Activated CD4-positive, alpha-beta T cell treated with anti-CD3 and anti-CD28 coated beads, Interleukin-2, amount 50 U/mL, for 24 hours (primary cell): ENCODE measurements around the gene KNTC1.
"Not testable (repeated sequence)": the region's sequence is repeated elsewhere in the genome, so short reads cannot be mapped to it uniquely, and the experiment has no call there.

Experiments
- DNase-seq, 2 donors: peaks; one replicate each; pipeline ENCODE4 v3.0.0-alpha.2; 2020; ENCODE audit warnings: low read depth in 1 of 2, low spot score in 1 of 2

KNTC1 gene

DNA sequence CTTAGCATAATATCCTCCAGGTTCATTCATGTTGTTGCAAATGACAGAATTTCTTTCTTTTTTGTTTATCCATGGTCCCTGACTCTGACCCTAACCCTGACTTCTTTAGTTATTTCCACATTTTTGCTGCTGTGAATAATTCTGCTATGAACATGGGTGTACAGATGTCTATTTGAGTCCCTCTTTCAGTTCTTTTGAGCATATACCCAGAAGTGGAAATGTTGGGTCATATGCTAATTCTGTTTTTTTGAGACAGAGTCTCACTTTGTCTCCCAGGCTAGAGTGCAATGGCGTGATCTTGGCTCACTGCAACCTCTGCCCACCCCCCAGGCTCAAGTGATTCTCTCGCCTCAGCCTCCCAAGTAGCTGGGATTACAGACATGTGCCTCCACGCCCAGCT is 33.1 kb downstream of the KNTC1 start:
- no peak for DNase-seq

DNA sequence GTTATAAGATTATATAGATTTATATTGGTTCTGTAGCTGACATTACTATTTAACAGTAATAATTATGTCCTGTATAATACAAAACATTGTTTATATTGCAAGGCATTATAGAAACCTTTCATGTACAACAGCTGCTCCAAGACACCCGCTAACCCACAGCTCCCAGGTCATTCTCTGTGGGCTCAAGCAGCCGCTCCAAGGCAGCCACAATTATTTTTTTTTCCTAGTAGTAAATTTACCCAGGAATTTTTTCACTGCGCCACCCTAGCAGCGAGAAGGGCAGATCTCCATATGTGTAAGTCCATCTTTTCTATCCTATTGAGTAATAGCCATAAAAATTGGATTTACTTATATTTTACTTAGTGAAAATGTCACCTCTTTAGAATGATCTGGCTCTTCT is 36.3 kb downstream of the KNTC1 start:
- DNase-seq: no peak

DNA sequence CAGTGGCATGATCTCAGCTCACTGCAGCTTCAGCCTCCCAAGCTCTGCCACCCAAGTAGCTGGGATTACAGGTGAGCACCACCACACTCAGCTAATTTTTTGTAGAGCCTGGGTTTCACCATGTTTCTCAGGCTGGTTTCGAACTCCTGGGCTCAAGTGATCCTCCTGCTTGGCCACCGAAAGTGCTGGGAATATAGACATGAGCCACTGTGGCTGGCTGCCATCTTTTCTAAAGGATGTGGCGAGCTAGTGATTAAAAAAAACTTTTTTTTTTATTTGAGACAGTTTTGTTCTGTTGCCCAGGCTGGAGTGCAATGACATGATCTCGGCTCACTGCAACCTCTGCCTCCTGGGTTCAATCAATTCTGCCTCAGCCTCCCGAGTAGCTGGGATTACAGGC is 39.8 kb downstream of the KNTC1 start:
- not testable (repeated sequence) for DNase-seq

DNA sequence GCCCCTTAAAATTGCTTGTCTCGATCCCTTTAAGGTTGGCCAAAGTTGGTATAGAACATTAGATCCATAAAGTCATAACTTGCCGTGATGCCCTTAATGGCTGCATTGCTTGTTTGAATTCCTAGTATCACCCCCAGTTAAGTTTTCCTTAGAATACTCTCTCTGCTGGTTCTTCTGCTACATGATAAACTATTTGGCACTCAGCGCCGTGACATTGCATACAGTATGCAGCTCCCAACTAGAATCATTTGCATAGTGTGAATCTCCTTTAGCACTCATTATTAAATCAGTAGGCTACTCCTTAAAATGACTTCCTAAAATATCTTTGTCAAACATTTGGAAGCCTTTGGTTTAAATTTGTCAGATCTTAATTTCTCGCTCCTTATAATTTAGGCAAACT is 42.2 kb downstream of the KNTC1 start:
- no peak for DNase-seq

DNA sequence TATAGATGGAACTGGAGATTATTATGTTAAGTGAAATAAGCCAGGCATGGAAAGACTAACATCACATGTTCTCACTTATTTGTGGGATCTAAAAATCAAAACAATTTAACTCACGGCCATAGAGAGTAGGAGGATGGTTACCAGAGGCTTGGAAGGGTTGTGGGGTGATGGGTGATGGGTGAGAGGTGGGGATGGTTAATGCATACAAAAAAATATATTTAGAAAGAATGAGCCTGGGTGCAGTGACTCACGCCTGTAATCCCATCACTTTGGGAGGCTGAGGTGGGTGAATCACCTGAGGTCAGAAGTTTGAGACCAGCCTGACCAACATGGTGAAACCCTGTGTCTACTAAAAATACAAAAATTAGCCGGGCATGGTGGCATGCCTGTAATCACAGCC is 43.0 kb downstream of the KNTC1 start:
- DNase-seq: not testable (repeated sequence)

DNA sequence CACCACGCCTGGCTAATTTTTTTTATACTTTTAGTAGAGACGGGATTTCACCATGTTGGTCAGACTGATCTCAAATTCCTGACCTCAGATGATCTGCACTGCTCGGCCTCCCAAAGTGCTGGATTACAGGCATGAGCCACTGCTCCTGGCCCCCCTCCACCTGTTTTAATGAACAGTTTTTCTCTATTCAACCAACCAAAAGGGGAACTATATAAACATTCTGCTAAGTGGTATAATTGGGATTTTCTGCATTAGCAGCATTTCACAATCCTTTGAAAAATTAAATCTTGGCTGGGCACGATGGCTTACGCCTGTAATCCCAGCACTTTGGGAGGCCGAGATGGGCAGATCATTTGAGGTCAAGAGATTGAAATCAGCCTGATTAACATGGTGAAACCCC is 44.8 kb downstream of the KNTC1 start:
- DNase-seq: no peak

DNA sequence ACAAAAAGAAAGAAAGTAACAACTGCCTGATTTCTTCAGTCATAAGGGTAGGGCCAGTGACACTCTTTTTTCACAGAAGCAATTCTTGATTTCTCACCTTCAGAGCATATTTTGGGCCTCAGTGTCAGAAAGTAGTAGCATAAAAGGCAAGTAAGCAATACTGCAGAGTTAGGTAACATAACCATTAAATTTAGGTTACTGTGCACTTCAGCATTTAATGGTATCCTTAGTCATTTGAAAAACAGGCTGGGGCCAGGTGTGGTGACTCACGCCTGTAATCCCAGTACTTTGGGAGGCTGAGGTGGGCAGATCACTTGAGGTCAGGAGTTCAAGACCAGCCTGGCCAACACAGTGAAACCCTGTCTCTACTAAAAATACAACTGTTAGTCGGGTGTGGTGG is 56.2 kb downstream of the KNTC1 start:
- DNase-seq: not testable (repeated sequence)

DNA sequence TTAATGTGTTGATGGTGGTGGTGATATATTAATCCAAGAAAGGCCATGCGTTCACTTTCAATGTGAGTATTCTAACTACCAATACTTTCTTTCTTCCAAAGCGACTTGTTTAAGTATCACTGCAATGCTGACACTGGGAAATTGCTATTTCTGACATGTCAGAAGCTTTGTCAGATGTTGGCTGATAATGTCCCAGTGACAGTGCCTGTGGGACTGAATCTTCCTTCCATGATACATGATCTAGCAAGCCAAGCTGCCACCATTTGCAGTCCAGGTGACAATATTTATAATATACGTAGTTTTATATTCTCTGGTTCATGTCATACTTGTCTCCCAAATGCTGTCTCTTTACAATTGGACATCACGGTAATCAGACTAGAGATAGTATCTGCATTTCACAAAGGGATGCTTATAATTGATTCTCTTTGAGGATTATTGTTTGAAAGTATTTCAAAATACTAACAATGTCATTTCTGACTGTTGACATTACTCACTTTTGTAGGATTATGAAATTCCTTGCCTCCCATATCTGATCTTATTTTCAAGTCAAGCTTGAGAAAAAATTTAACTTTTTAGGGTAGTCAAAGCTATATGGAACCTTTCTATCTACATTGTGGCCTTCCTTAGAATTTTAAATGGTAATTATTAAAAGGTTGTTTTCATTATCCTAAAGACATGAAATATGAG is 57.3 kb downstream of the KNTC1 start:
- DNase-seq: no peak

DNA sequence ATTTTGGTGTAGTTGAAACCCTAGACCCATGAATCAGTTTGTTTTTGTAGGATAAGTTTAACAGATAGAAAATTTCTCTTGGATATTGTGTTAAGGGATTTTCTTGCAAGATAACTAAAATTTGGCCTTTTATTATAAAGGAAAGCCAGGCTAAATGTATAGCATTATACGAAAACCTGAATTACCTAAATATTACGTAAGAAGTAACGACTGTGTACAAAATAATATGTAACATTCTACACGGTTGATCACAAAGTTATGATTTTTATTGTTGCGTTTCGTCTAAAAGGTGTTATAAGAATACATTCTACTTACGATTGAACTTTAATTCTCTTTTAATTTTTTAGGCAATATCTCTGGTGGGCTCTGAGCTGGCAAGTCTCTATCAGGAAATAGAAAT is 63.9 kb downstream of the KNTC1 start:
- DNase-seq: no peak

DNA sequence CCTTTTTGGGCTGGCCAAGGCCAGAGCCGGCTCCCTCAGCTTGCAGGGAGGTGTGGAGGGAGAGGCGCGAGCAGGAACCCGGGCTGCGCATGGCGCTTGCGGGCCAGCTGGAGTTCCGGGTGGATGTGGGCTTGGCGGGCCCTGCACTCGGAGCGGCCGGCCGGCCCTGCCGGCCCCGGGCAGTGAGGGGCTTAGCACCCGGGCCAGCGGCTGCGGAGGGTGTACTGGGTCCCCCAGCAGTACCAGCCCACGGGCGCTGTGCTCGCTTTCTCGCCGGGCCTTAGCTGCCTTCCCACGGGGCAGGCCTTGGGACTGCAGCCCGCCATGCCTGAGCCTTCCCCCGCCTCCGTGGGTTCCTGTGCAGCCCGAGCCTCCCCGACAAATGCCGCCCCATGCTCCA is 64.9 kb downstream of the KNTC1 start:
- not testable (repeated sequence) for DNase-seq

DNA sequence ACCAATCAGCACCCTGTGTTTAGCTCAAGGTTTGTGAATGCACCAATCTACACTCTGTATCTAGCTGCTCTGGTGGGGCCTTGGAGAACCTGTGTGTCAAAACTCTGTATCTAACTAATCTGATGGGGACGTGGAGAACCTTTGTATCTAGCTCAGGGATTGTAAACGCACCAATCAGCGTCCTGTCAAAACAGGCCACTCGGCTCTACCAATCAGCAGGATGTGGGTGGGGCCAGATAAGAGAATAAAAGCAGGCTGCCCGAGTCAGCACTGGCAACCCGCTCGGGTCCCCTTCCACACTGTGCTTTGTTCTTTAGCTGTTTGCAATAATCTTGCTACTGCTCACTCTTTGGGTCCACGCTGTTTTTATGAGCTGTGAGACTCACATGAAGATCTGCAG is 65.5 kb downstream of the KNTC1 start:
- not testable (repeated sequence) for DNase-seq

DNA sequence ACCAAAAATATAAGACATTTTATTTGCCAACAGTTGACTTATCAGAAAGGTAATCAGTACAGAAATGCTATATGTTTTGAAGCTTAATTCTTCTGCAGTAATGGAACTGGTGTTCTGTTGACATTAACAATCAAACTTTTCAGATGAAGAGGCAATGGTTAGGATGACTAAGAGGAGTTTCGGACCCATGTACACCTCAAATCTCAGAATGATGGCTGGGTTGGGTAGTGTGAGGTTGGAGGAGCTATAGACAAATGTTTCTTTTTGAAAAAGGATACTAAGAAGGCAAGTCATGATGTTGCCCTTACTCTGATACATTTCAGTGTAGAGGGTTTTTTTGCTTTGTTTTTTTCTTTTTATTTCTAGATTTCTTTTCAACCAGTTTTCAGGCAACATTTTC is 66.9 kb downstream of the KNTC1 start:
- no peak for DNase-seq

DNA sequence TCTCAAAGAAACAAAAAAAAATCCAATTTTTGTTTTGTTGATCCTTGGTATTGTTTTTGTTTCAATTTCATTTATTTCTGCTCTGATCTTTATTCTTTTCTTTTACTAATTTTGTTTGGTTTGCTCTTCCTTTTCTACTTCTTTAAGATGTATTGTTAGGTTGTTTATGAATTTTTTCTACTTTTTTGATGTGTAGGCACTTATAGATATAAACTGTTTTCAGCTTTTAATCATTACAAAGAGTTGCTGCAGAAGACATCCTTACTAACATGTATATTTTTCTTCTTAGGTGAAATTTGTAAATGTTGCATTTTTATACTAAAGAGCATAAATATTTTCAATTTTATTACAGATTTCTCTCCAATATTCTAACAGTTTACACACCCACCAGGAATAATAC is 69.8 kb downstream of the KNTC1 start:
- DNase-seq: no peak

DNA sequence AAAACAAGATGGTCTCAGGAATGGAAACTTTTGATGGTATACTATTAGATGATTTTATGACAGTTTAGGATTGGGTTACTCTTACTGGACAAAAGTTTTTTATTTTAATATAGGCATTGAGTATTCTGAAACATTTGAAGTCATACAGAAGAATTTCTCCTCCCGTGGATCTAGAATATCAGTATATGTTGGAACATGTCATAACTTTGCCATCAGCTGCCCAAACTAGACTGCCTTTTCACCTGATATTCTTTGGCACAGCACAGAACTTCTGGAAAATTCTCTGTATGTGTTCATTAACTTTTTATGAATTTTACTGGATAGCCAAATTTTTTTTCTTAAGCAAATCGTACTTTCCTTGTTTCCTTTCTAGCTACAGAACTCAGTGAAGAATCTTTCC is 75.4 kb downstream of the KNTC1 start:
- DNase-seq: no peak

DNA sequence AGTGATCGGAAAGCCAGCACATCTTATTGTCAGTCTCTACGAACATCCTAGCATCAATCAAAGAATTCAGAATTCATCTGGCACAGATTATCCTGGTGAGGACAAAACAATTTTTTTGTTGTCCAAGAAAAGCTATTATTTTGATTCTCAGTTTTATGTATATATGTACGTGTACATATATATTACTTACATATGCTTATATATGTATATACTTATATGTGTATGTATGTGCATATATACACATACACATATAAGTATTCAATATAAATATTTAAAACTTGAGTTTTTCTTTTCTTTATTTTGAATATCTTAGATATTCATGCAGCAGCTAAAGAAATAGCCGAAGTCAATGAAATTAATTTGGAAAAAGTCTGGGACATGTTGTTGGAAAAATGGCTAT is 77.9 kb downstream of the KNTC1 start:
- DNase-seq: no peak

DNA sequence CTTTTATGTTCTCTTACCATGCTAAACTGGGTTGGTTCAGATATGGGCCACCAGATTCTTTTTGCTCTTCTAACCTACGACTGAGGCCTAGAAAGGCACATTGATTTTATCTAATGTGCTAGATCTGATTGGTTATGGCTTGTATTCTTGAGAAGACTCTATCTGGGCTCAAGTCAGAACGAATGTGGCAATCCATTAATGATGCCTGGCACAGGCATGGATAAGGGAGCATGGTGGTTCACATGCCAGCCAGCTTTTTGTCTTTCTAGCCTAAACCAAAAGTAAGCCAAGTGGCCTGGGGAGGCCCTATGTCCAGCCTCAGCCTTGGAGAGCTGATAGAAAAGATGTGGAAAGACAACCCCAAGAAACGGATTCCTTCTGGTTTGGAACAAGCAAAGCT is 82.7 kb downstream of the KNTC1 start:
- no peak for DNase-seq

DNA sequence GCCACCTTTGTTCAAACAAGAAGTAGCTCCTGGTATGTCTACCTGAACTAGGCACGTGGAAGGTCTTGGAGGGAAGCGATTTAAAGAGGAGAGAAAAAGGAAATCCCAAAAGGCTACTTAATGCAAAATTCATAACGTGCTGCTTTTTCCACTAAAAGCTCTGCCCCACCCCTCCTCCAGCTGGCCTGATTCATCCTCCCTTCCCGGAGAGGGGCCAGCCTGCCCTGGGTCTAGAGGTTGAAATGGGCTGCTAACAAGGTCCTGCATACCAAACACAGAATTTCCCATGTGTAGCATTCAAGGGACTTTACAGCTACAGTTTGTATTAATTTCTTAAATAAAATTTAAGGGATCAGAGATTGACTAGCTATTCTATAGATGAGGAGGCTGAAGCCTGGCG is 83.2 kb downstream of the KNTC1 start:
- DNase-seq: no peak

DNA sequence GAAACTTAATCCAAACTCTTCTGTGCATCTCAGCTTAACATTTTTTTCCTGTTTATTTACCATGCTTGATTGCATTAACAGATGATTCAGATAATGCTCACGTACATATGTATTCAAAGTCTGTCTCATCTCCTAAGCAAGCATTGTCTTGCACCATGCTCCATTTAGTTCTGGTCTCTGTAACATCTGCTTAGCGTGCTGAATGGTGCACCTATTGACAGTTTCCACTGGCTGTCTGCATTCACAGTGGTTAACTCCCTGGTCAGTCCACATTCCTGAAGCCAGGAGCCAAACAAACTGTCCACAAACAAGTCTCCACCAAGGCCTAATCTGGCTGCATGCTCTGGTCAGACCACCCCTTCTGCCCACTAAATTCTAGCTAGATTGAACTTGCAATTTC is 83.9 kb downstream of the KNTC1 start:
- no peak for DNase-seq

DNA sequence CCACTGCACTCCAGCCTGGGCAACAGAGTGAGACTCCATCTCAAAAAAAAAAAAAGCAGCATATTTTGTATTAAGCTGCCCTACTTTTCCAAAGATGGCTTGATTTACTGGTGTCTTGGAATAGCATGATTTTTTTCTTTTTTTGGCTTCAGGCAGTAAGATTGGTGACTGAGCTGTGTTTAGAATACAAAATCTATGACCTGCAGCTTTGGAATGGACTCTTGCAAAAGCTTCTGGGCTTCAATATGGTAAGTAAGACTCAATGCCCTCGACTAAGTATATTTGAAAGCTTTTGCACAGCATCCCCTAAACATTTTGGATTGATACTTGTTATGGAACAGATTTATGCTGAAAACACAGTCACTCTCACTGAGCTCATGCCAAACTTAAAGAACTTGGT is 87.8 kb downstream of the KNTC1 start:
- no peak for DNase-seq

DNA sequence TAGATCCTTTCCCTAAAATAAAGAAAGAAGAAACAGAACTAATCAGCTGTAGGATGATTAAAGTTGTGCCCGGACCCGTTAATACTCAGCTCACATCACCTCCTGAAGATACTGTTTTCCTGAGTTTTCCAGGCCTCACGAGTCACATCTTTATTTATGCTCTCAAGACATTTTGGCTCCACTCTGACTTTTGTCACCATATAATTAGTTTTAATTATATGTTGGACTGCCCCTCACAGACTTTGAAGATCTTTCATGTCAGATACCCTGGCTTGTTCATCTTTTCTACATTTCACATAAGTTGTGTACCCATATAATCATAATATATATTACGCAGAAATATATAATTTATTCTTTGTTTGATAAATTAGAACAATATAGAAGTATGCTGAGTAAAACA is 88.7 kb downstream of the KNTC1 start:
- DNase-seq: no peak

DNA sequence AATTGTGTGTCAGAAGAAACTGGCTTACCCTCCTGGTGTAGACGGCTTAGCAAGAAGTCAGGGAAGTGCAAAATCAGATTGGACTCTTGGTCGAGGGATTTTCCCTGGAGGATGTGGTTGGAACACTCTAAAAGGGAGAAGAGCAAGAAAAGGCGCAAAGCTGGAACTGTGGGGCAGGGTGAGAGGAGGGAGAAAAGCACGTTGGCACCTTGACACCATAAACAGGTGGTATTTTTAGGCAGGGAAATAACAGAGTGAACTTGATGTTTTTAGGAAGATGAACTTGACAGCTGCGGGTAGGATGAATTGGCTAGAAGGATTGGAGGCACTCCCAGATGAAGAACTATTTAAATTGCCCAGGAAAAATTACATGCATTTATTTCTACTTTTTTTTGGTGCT is 108.4 kb downstream of the KNTC1 start:
- no peak for DNase-seq

DNA sequence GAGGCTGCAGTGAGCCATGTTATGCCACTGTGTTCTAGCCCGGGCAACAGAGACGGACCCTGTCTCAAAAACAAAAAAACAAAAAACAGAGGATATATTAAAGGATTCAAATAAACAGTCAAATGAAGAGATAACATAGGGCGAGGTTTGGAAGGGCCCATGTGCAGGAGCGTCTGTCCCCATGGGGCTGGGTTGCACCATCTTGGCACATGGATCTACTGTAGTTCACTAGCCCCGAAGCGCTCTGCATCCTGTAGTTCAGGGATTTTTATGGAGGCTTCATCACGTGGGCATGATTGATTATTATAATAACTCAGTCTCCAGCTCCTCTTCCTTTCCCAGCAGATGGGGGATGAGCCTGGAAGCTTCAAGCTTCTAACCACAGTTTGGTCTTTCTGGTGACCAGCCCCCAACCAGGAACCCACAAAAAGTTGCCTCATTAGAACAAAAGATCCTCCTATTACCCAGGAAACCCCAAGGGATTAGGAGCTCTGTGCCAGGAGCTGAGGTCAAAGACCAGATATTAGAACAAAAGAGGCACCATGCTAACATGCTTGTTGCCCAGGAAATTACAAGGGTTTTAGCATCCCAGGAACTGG is 116.3 kb downstream of the KNTC1 start:
- DNase-seq: no peak

DNA sequence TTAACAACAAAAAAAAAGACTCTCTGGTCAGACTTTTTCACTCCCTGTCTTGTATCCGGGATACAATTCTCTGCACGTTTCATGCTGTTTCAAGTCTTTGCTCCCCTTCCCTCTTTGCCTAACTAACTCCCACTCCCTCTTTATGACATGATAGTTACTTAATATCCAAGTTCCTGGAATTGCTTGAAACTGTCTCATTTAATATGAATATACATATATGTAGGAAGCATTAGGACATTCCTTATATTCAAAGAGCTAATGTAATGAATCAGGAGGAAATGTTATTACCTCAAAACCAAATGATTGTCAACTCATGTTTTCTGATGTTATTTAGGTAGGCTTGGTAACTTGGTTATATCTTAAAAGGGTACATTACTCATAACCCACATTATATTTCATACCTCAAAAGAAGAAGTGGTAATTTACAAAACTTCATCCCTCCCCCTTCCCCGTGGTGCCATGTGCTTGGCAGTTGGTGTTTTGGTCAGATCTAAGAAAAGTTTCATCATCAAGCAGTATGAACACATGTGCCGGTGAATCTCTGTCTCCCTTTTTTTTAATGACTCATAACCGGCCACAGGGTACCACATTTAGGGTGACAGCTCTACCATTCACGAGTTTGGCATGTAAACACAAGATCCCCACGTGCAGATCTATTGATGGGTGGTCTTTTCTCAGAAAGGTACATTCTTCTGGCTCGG is 119.6 kb downstream of the KNTC1 start:
- peak in 1 of 2 donors; percentile 35 for DNase-seq
